GM12878 (cell line): Measurements from ENCODE around the gene ROR2. TPM values are rescaled to one million over a fixed set of nuclear protein-coding genes. Genes with fewer than 3 reads are reported as not detected.

Experiments
- ATAC-seq: fragments of 200-7000 bp; cut with Tn5 transposase; 3 replicates; pipeline ENCODE4 v1.9.1; 2020; ENCODE audit warnings: mild to moderate bottlenecking, moderate library complexity
- BruUV-seq: library from RNA; stranded (reverse); fragments of 400-500 nt; replicated peaks from 2 replicates; lab custom pipeline; 2021; lab: Mats Ljungman, UMichigan
- CTCF ChIA-PET: fragments of 300-600 bp; sonication (Branson Sonifier 250); formaldehyde crosslinking; extraction: SDS; loops from one replicate; lab custom pipeline; 2021; ENCODE audit warnings: inconsistent platforms; lab: Yijun Ruan, JAX
- POLR2A ChIA-PET: fragments of 350-600 bp; formaldehyde crosslinking; extraction: SDS; loops from one replicate; lab custom pipeline; 2021; ENCODE audit warnings: inconsistent platforms; lab: Charles Lee
- RAD21 ChIA-PET: fragments of 300-600 bp; sonication (Branson Sonifier 250); formaldehyde crosslinking; loops from one replicate; lab custom pipeline; 2023; ENCODE audit warnings: antibody characterized with exemption; ENCODE audit not compliant: unreplicated experiment; lab: Charles Lee
- SMC1A ChIA-PET: fragments of 300-600 bp; sonication (Branson Sonifier 250); formaldehyde crosslinking; loops from one replicate; lab custom pipeline; 2023; ENCODE audit not compliant: unreplicated experiment, uncharacterized antibody; lab: Charles Lee
- DNase-seq: peaks from one replicate; pipeline ENCODE4 v3.0.0-alpha.2; 2011; ENCODE audit warnings: low read depth, low spot score
- FAIRE-seq: peaks from 3 replicates; lab custom pipeline; 2011; peaks lifted over from hg19 to GRCh38; lab: Jason Lieb, UNC
- H2AFZ ChIP-seq: 2 replicates; pipeline ENCODE4 v1.6.0; 2011; ENCODE audit warnings: low read depth, low read length, control low read depth; ENCODE audit not compliant: control insufficient read depth
- H3K27ac ChIP-seq: 2 replicates; pipeline ENCODE4 v1.5.1; 2011; ENCODE audit warnings: control low read depth; ENCODE audit not compliant: control insufficient read depth, insufficient read depth
- H3K27me3 ChIP-seq, 2 experiments: replicated peaks in 1 of 2; 2 replicates each; pipeline versions ENCODE4 v1.6.0 to v1.6.1; 2011; ENCODE audit warnings: low read length in 1 of 2; ENCODE audit not compliant: control insufficient read depth in 2 of 2, insufficient read depth in 2 of 2
- H3K36me3 ChIP-seq, 2 experiments: 2 replicates each; pipeline ENCODE4 v1.5.1; 2011; ENCODE audit warnings: low read length in 1 of 2; ENCODE audit not compliant: control insufficient read depth in 2 of 2, insufficient read depth in 2 of 2
- H3K4me1 ChIP-seq: 2 replicates; pipeline ENCODE4 v1.6.1; 2011; ENCODE audit warnings: mild to moderate bottlenecking, low read length, moderate library complexity, mixed read lengths; ENCODE audit not compliant: control insufficient read depth, insufficient read depth
- H3K4me2 ChIP-seq: 2 replicates; pipeline ENCODE4 v1.6.0; 2011; ENCODE audit warnings: control low read depth; ENCODE audit not compliant: control insufficient read depth, insufficient read depth
- H3K4me3 ChIP-seq: fragments of 200-600 bp; sonication (generic); 2 replicates; pipeline ENCODE4 v1.5.1; 2016
- H3K79me2 ChIP-seq: 2 replicates; pipeline ENCODE4 v1.6.0; 2011; ENCODE audit warnings: low read length; ENCODE audit not compliant: control insufficient read depth, insufficient read depth
- H3K9ac ChIP-seq: 2 replicates; pipeline ENCODE4 v1.8.0; 2011; ENCODE audit warnings: low read length, control low read depth, mixed read lengths; ENCODE audit not compliant: control insufficient read depth, insufficient read depth
- H3K9me3 ChIP-seq: replicated peaks from 3 replicates; pipeline ENCODE4 v1.5.1; 2011; ENCODE audit warnings: mild to moderate bottlenecking, low read length; ENCODE audit not compliant: control insufficient read depth, insufficient read depth
- H4K20me1 ChIP-seq: 2 replicates; pipeline ENCODE4 v1.6.0; 2011; ENCODE audit not compliant: control insufficient read depth, insufficient read depth
- ATF3 ChIP-seq: IDR thresholded peaks from 2 replicates; pipeline ENCODE4 v1.6.1; 2011; ENCODE audit warnings: low read depth, mild to moderate bottlenecking, low read length, moderate library complexity, borderline replicate concordance; ENCODE audit errors: extremely low read depth
- BHLHE40 ChIP-seq, 2 experiments: fragments of 450-650 bp in 1 of 2; IDR thresholded peaks; 2 replicates each; pipeline ENCODE4 v1.6.1; 2011 to 2017; ENCODE audit warnings: low read depth in 2 of 2, borderline replicate concordance in 1 of 2, improper control_type of control experiment in 1 of 2, low read length in 1 of 2, mild to moderate bottlenecking in 1 of 2
- BRCA1 ChIP-seq: IDR thresholded peaks from 2 replicates; pipeline ENCODE4 v1.6.1; 2011; ENCODE audit warnings: low read depth, low read length, improper control_type of control experiment
- CBFB ChIP-seq: IDR thresholded peaks from 2 replicates; pipeline ENCODE4 v1.6.1; 2016; ENCODE audit warnings: antibody characterized with exemption, low read depth
- CEBPB ChIP-seq, 2 experiments: fragments of 150-350 bp in 1 of 2; IDR thresholded peaks; 2 replicates each; pipeline ENCODE4 v1.6.1; 2012 to 2014; ENCODE audit warnings: low read depth in 2 of 2, low read length in 2 of 2, borderline replicate concordance in 1 of 2, inconsistent platforms in 1 of 2
- CHD1 ChIP-seq: IDR thresholded peaks from 2 replicates; pipeline ENCODE4 v1.6.1; 2012; ENCODE audit warnings: low read depth, low read length, improper control_type of control experiment
- CUX1 ChIP-seq: IDR thresholded peaks from 2 replicates; pipeline ENCODE4 v1.6.1; 2012; ENCODE audit warnings: improper control_type of control experiment, low read depth, low read length; ENCODE audit not compliant: insufficient replicate concordance
- IKZF2 ChIP-seq, 2 experiments: fragments of 450-650 bp; IDR thresholded peaks; 2 replicates each; pipeline ENCODE4 v1.6.1; 2017; ENCODE audit warnings: mild to moderate bottlenecking in 2 of 2, moderate library complexity in 2 of 2
- MYC ChIP-seq: IDR thresholded peaks from 2 replicates; pipeline ENCODE4 v1.6.1; 2011; ENCODE audit warnings: mild to moderate bottlenecking, low read length, moderate library complexity, inconsistent platforms; ENCODE audit not compliant: insufficient read depth, insufficient replicate concordance, insufficient read length, severe bottlenecking
- NFIC ChIP-seq: IDR thresholded peaks from 2 replicates; pipeline ENCODE4 v1.6.1; 2012; ENCODE audit warnings: low read depth, mild to moderate bottlenecking, inconsistent platforms, low read length, moderate library complexity
- NFYA ChIP-seq: IDR thresholded peaks from 2 replicates; pipeline ENCODE4 v1.6.1; 2011; ENCODE audit warnings: low read depth, mild to moderate bottlenecking, low read length, improper control_type of control experiment, borderline replicate concordance
- NFYB ChIP-seq: IDR thresholded peaks from 2 replicates; pipeline ENCODE4 v1.6.1; 2011; ENCODE audit warnings: low read depth, mild to moderate bottlenecking, low read length, improper control_type of control experiment, moderate library complexity; ENCODE audit not compliant: insufficient read depth
- NR2F1 ChIP-seq: fragments of 450-650 bp; conservative IDR thresholded peaks from 2 replicates; pipeline ENCODE4 v1.6.1; 2017; ENCODE audit warnings: mild to moderate bottlenecking
- PKNOX1 ChIP-seq: fragments of 450-650 bp; IDR thresholded peaks from 2 replicates; pipeline ENCODE4 v1.6.1; 2016; ENCODE audit warnings: mild to moderate bottlenecking
- RB1 ChIP-seq: fragments of 450-650 bp; formaldehyde crosslinking; IDR thresholded peaks from 2 replicates; pipeline ENCODE4 v1.6.1; 2017; ENCODE audit warnings: mild to moderate bottlenecking, borderline replicate concordance
- SREBF1 ChIP-seq: IDR thresholded peaks from 2 replicates; pipeline ENCODE4 v1.6.1; 2012; ENCODE audit warnings: mild to moderate bottlenecking, low read length
- TBL1XR1 ChIP-seq: IDR thresholded peaks from 2 replicates; pipeline ENCODE4 v1.6.1; 2012; ENCODE audit warnings: low read depth, low read length, improper control_type of control experiment
- TCF12 ChIP-seq: IDR thresholded peaks from 2 replicates; pipeline ENCODE4 v1.6.1; 2011; ENCODE audit warnings: low read depth, mild to moderate bottlenecking, low read length
- TCF3 ChIP-seq: IDR thresholded peaks from 2 replicates; pipeline ENCODE4 v1.6.1; 2012; ENCODE audit warnings: low read depth, mild to moderate bottlenecking, low read length, borderline replicate concordance; ENCODE audit not compliant: insufficient read depth
- YBX1 ChIP-seq: fragments of 450-650 bp; IDR thresholded peaks from 2 replicates; pipeline ENCODE4 v1.6.1; 2016; ENCODE audit warnings: antibody characterized with exemption
- WGBS: methylation state at CpG from one replicate; pipeline ENCODE4 v1.1.6; 2016; ENCODE audit warnings: low lambda C conversion rate; ENCODE audit not compliant: insufficient replicate concordance, insufficient coverage; ENCODE audit errors: missing lambda C conversion rate; 5-methylcytosine and 5-hydroxymethylcytosine counted together
- in situ Hi-C: fragments of 300-500 bp; cut with MboI; formaldehyde crosslinking; loops from 9 replicates; pipeline ENCODE4 v1.14.3; 2018; ENCODE audit warnings: mixed read lengths
- intact Hi-C: fragments of 100-400 bp; cut with micrococcal nuclease; formaldehyde crosslinking; loops from one replicate; pipeline ENCODE4 v1.14.2; 2022; ENCODE audit not compliant: unreplicated experiment
- polyA plus RNA-seq, 11 experiments: library from polyadenylated mRNA; depleted of rRNA in 4 of 11; unstranded in 6 of 11; stranded (reverse) in 5 of 11; fragments of >200 nt; fragmentation: Nextera tagmentation in 4 of 11; fragmentation: Illumina TruSeq in 1 of 11; extraction: Ambion mirVana in 4 of 11; extraction: Trizol in 1 of 11; gene quantifications; 1 replicate in 1 of 11; 2 replicates in 10 of 11; pipeline versions ENCODE4 v1.2.1 to v1.2.3, GENCODE V29; 2011 to 2016; ENCODE audit warnings: inconsistent platforms in 2 of 11, missing spikeins in 2 of 11, low read depth in 1 of 11
- total RNA-seq, 4 experiments: library from RNA; depleted of rRNA in 3 of 4; stranded (reverse); fragments of >200 nt in 3 of 4; fragmentation: Illumina TruSeq in 1 of 4; extraction: Trizol in 1 of 4; gene quantifications; 2 replicates each; pipeline versions ENCODE4 v1.2.1 to v1.2.3, GENCODE V29; 2013 to 2021

The ROR2 gene
- total and polyA plus RNA-seq, 10 of the 15 experiments (the other 5 are each of a cell fraction or from before 2014, with no cell fraction given), result 0.03 to 0.05 TPM; not detected in 8

GRCh38 chr9:91578911-91579310, 371.1 kb downstream of the ROR2 start:
- BruUV-seq, result no TSS peak
- POLR2A ChIA-PET, result no interaction called here
- H3K4me2 ChIP-seq, result no peak overlapping the region
- SMC1A ChIA-PET, result interaction anchor here (0.8 kb wide), 1 partner anchor 16 kb away, joined by 3 read pairs; no protein-coding TSS in a partner anchor
- TF ChIP-seq TCF3, result no peak
- TF ChIP-seq RB1, result no peak
- no peak for TF ChIP-seq ATF3
- no peak for TF ChIP-seq SREBF1
- no peak for TF ChIP-seq IKZF2 (IDR thresholded peaks at IDR 0.05)
- TF ChIP-seq CHD1, result no peak
- TF ChIP-seq NR2F1, result no peak
- TF ChIP-seq MYC, result no peak
- no peak for TF ChIP-seq TCF12
- TF ChIP-seq PKNOX1, result no peak
- TF ChIP-seq CUX1, result no peak
- no peak for TF ChIP-seq NFYB
- no peak for TF ChIP-seq NFYA
- no peak for TF ChIP-seq BHLHE40 (IDR thresholded peaks at IDR 0.05; ENCODE audit: borderline replicate concordance in 1 of 2, low read depth in 2 of 2, low read length in 1 of 2)
- TF ChIP-seq YBX1, result no peak
- TF ChIP-seq CBFB, result no peak
- no peak for TF ChIP-seq TBL1XR1
- no peak for TF ChIP-seq NFIC
- TF ChIP-seq BRCA1, result no peak
- no peak for TF ChIP-seq CEBPB (IDR thresholded peaks at IDR 0.05; ENCODE audit: borderline replicate concordance in 1 of 2, low read depth in 2 of 2, low read length in 2 of 2)
- peaks cover 0 to 2% of the 10 kb centered on the region in 2 experiments; a peak in 1 of 4 replicates for H3K27me3 ChIP-seq
- H3K27ac ChIP-seq, result no peak overlapping the region
- FAIRE-seq (no peak), DNase-seq (no peak), ATAC-seq (no peak)
- no peak overlapping the region for H2AFZ ChIP-seq
- no peak overlapping the region for H3K9ac ChIP-seq
- H3K79me2 ChIP-seq, result no peaks in the 10 kb centered on the region
- no peaks in the 10 kb centered on the region for H3K36me3 ChIP-seq
- 67% methylated on average over 2 of the region's 2 CpGs for WGBS
- CTCF ChIA-PET, result no interaction called here
- RAD21 ChIA-PET, result no interaction called here
- H3K4me3 ChIP-seq, result no peak overlapping the region
- no peaks in the 10 kb centered on the region for H3K4me1 ChIP-seq
- no peaks in the 10 kb centered on the region for H4K20me1 ChIP-seq
- H3K9me3 ChIP-seq, result no peaks in the 10 kb centered on the region
- in situ Hi-C loops, result no loop called here
- intact Hi-C loops, result no loop called here
